ENCODE results near the gene TOR1AIP1.

DNA sequence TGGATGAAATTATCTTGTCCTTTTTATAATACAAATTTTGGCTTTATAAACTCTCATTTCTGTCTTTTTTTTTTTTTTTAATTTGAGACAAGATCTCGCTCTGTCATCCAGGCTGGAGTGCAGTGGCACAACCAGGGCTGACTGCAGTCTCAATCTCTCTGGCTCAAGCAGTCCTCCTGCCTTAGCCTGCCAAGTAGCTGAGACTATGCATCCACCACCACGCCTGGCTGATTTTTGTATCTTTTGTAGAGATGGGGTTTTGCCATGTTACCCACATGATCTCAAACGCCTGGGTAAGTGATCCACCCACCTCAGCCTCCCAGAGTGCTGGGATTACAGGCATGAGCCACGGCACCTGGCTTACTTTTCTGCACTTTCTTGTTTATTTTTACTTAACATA is 7.5 kb downstream of the TOR1AIP1 start:
- TF ChIP-seq, protein P1, sequence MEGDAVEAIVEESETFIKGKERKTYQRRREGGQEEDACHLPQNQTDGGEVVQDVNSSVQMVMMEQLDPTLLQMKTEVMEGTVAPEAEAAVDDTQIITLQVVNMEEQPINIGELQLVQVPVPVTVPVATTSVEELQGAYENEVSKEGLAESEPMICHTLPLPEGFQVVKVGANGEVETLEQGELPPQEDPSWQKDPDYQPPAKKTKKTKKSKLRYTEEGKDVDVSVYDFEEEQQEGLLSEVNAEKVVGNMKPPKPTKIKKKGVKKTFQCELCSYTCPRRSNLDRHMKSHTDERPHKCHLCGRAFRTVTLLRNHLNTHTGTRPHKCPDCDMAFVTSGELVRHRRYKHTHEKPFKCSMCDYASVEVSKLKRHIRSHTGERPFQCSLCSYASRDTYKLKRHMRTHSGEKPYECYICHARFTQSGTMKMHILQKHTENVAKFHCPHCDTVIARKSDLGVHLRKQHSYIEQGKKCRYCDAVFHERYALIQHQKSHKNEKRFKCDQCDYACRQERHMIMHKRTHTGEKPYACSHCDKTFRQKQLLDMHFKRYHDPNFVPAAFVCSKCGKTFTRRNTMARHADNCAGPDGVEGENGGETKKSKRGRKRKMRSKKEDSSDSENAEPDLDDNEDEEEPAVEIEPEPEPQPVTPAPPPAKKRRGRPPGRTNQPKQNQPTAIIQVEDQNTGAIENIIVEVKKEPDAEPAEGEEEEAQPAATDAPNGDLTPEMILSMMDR (IDR thresholded peaks at IDR 0.05) = no peak
- TF ChIP-seq ZFX (IDR thresholded peaks at IDR 0.05; ENCODE audit: borderline replicate concordance) = no peak

Data from 22Rv1 (cell line).